K562 (cell line): ENCODE data around the gene ADPRM. TPM values are rescaled to one million over a fixed set of nuclear protein-coding genes. Genes with fewer than 3 reads are reported as not detected.

Source experiments
- ATAC-seq: fragments of 200-7000 bp; cut with Tn5 transposase; 3 replicates; pipeline ENCODE4 v1.9.1; 2020; ENCODE audit warnings: moderate library complexity
- BruUV-seq: library from RNA; stranded (reverse); fragments of 400-500 nt; replicated peaks from 2 replicates; lab custom pipeline; 2021; lab: Mats Ljungman, UMichigan
- CTCF ChIA-PET: fragments of 300-600 bp; formaldehyde crosslinking; extraction: SDS; loops from one replicate; lab custom pipeline; 2021; ENCODE audit warnings: low intra/inter-chr PET ratio; lab: Yijun Ruan, JAX
- POLR2A ChIA-PET: fragments of 300-600, 350-650 bp; sonication (Branson Sonifier 250); formaldehyde crosslinking; extraction: SDS; loops from one replicate; lab custom pipeline; 2021; ENCODE audit warnings: antibody characterized with exemption, inconsistent platforms; lab: Yijun Ruan, JAX
- DNase-seq, 4 experiments: peaks; one replicate each; pipeline versions ENCODE4 v3.0.0 to v3.0.0-alpha.2; 2011 to 2018; ENCODE audit warnings: low spot score in 3 of 4, mixed read lengths in 3 of 4; ENCODE audit errors: extremely low read depth in 1 of 4
- FAIRE-seq: peaks from 2 replicates; lab custom pipeline; 2011; peaks lifted over from hg19 to GRCh38; lab: Jason Lieb, UNC
- H2AFZ ChIP-seq: 2 replicates; pipeline ENCODE4 v1.6.0; 2011; ENCODE audit warnings: low read depth, low read length, control low read depth, inconsistent platforms
- H3K27ac ChIP-seq: fragments of 200-600 bp; 3 replicates; pipeline ENCODE4 v1.8.0; 2011; ENCODE audit warnings: low read depth, mild to moderate bottlenecking, control low read depth, inconsistent platforms, low read length, moderate library complexity, mixed read lengths; ENCODE audit errors: extremely low read depth
- H3K27me3 ChIP-seq, 2 experiments: fragments of 300-600 bp in 1 of 2; 2 replicates in 1 of 2; 3 replicates in 1 of 2; pipeline versions ENCODE4 v1.6.0 to v1.8.0; 2011; ENCODE audit warnings: inconsistent platforms in 2 of 2, low read length in 2 of 2, mild to moderate bottlenecking in 1 of 2, mixed read lengths in 1 of 2, moderate library complexity in 1 of 2; ENCODE audit not compliant: control insufficient read depth in 2 of 2, insufficient read depth in 2 of 2
- H3K36me3 ChIP-seq: fragments of 300-600 bp; 3 replicates; pipeline ENCODE4 v1.8.0; 2011; ENCODE audit warnings: mild to moderate bottlenecking, low read length, inconsistent platforms; ENCODE audit not compliant: control insufficient read depth, insufficient read depth
- H3K4me1 ChIP-seq, 2 experiments: fragments of 200-600 bp in 1 of 2; replicated peaks in 1 of 2; 2 replicates in 1 of 2; 3 replicates in 1 of 2; pipeline versions ENCODE4 v1.5.1 to v1.8.0; 2011; ENCODE audit warnings: inconsistent platforms in 2 of 2, low read length in 2 of 2, mild to moderate bottlenecking in 1 of 2, mixed read lengths in 1 of 2, moderate library complexity in 1 of 2; ENCODE audit not compliant: control insufficient read depth in 2 of 2, insufficient read depth in 2 of 2
- H3K4me2 ChIP-seq: 2 replicates; pipeline ENCODE4 v1.6.1; 2011; ENCODE audit warnings: low read length, control low read depth, inconsistent platforms, mixed read lengths; ENCODE audit not compliant: insufficient read depth
- H3K4me3 ChIP-seq: fragments of 200-600 bp; sonication (generic), shearing (Covaris generic); 2 replicates; pipeline ENCODE4 v1.5.1; 2016; ENCODE audit warnings: control low read depth, inconsistent platforms
- H3K79me2 ChIP-seq: fragments of 200-600 bp; 3 replicates; pipeline ENCODE4 v1.8.0; 2011; ENCODE audit warnings: low read length, inconsistent platforms; ENCODE audit not compliant: control insufficient read depth, insufficient read depth
- H3K9ac ChIP-seq, 2 experiments: 2 replicates each; pipeline versions ENCODE4 v1.6.0 to v1.6.1; 2011; ENCODE audit warnings: low read depth in 2 of 2, low read length in 2 of 2, control low read depth in 1 of 2, inconsistent platforms in 1 of 2, mild to moderate bottlenecking in 1 of 2, mixed read lengths in 1 of 2; ENCODE audit not compliant: insufficient read depth in 1 of 2
- H3K9me1 ChIP-seq: one replicate; pipeline ENCODE4 v1.6.0; 2011; ENCODE audit warnings: inconsistent platforms, mild to moderate bottlenecking, low read length, moderate library complexity; ENCODE audit not compliant: control insufficient read depth, insufficient read depth
- H3K9me3 ChIP-seq: replicated peaks from 2 replicates; pipeline ENCODE4 v1.5.1; 2011; ENCODE audit warnings: low read depth, low read length, inconsistent platforms; ENCODE audit not compliant: control insufficient read depth, insufficient read depth
- H4K20me1 ChIP-seq: replicated peaks from 2 replicates; pipeline ENCODE4 v1.6.1; 2011; ENCODE audit warnings: low read length, inconsistent platforms, mixed read lengths; ENCODE audit not compliant: control insufficient read depth, insufficient read depth
- PHB ChIP-seq: fragments of 250-450 bp; sonication (Bioruptor Pico); IDR thresholded peaks from 2 replicates; pipeline ENCODE4 v1.5.0; 2021
- SUPT5H ChIP-seq: fragments of 450-650 bp; IDR thresholded peaks from 2 replicates; pipeline ENCODE4 v1.6.1; 2016
- ZC3H8 ChIP-seq: fragments of 450-650 bp; IDR thresholded peaks from 2 replicates; pipeline ENCODE4 v1.6.1; 2017
- ZNF384 ChIP-seq: IDR thresholded peaks from 2 replicates; pipeline ENCODE4 v1.6.1; 2012; ENCODE audit warnings: low read depth, low read length, improper control_type of control experiment
- ZNF584 ChIP-seq: fragments of 200-800 bp; sonication (Bioruptor generic); IDR thresholded peaks from 2 replicates; pipeline ENCODE4 v1.6.1; 2016; ENCODE audit warnings: low read depth, mild to moderate bottlenecking, missing genetic modification characterization, missing compliant biosample characterization
- ZNF764 ChIP-seq: fragments of 250-450 bp; sonication (Bioruptor Pico); IDR thresholded peaks from 2 replicates; pipeline ENCODE4 v1.4.0; 2020; ENCODE audit warnings: low read depth, mild to moderate bottlenecking, moderate library complexity
- WGBS: fragments of 100-300 bp; shearing (Covaris generic); methylation state at CpG from one replicate; pipeline ENCODE4 v1.1.6; 2016; ENCODE audit warnings: low coverage, mixed read lengths; ENCODE audit not compliant: insufficient coverage; ENCODE audit errors: missing lambda C conversion rate; 5-methylcytosine and 5-hydroxymethylcytosine counted together
- in situ Hi-C: fragments of 300-500 bp; cut with MboI; formaldehyde crosslinking; loops from 4 replicates; pipeline ENCODE4 v1.15.0; 2018; ENCODE audit warnings: inconsistent platforms, mixed read lengths
- intact Hi-C: fragments of 100-400 bp; cut with micrococcal nuclease; formaldehyde crosslinking; loops from 2 replicates; pipeline ENCODE4 v1.14.2; 2022
- polyA plus RNA-seq, 8 experiments: library from polyadenylated mRNA; depleted of rRNA in 4 of 8; stranded (reverse) in 5 of 8; unstranded in 3 of 8; fragments of >200 nt; fragmentation: Nextera tagmentation in 2 of 8; fragmentation: Illumina TruSeq in 1 of 8; extraction: Ambion mirVana in 2 of 8; extraction: Trizol in 1 of 8; gene quantifications; 2 replicates each; pipeline versions ENCODE4 v1.2.1 to v1.2.3, GENCODE V29; 2011 to 2014; ENCODE audit warnings: inconsistent platforms in 1 of 8, missing spikeins in 1 of 8
- total RNA-seq, 7 experiments: library from RNA; depleted of rRNA in 6 of 7; stranded (reverse); fragments of >200 nt in 6 of 7; fragmentation: Illumina TruSeq in 2 of 7; extraction: Trizol in 2 of 7; gene quantifications; 2 replicates each; pipeline versions ENCODE4 v1.2.1 to v1.2.3, GENCODE V29; 2011 to 2021; ENCODE audit warnings: low replicate concordance in 1 of 7
- TF ChIP-seq, protein P1 (sequence below): fragments of 150-350 bp; IDR thresholded peaks from 2 replicates; pipeline ENCODE4 v1.6.1; 2014; ENCODE audit warnings: low read depth, mild to moderate bottlenecking, low read length, borderline replicate concordance
- TF ChIP-seq, protein P2 (sequence below): sonication (generic); formaldehyde crosslinking; IDR thresholded peaks from 2 replicates; pipeline ENCODE4 v1.8.0; 2023; ENCODE audit warnings: mild to moderate bottlenecking, missing genetic modification reagents
- TF ChIP-seq, protein P3 (sequence below): fragments of 250-450 bp; sonication (Bioruptor Pico); IDR thresholded peaks from 2 replicates; pipeline ENCODE4 v1.8.0; 2022; ENCODE audit warnings: inconsistent platforms

The ADPRM gene
- total and polyA plus RNA-seq, 9 of the 15 experiments (the other 6 are each of a cell fraction or from before 2014, with no cell fraction given), result 4.7 to 17.6 (median 6.2) TPM

DNA sequence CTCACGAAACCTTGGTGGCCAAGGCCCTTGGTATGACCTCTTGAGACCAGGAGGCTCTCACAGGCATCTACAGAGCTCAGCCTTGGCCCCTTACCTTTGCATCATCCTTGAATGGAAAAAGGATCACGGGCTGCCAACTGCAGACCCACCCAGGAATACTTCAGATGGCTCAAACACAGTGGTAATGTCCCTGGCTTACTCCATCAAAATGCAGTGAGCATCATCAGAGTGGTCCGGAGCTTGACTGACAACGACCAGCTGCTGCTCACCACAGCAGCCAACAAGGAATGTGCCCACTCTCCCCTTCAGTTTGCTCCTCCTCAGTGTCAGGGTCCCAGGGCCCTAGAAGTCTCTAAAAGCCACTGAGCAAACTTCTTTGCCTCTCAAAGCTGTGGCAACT lies 22.7 kb upstream of the ADPRM start:
- Histone ChIP-seq H3K36me3 (peaks cover 32% of the 10 kb centered on the region; the same call in 2 of the 3 replicates), H3K79me2 (no peaks in the 10 kb centered on the region), H4K20me1 (no peaks in the 10 kb centered on the region), H3K9ac (no peak overlapping the region)
- DNase-seq, result no peak
- POLR2A ChIA-PET, result interaction anchor here (0.6 kb wide), 1 partner anchor 951 kb away, joined by 4 read pairs; no protein-coding TSS in a partner anchor
- intact Hi-C loops, result no loop called here
- TF ChIP-seq SUPT5H (no peak), PHB (no peak), ZNF764 (CRISPR knock-in tag) (no peak), ZC3H8 (no peak), ZNF384 (no peak), ZNF584 (no peak)
- TF ChIP-seq, protein P1, sequence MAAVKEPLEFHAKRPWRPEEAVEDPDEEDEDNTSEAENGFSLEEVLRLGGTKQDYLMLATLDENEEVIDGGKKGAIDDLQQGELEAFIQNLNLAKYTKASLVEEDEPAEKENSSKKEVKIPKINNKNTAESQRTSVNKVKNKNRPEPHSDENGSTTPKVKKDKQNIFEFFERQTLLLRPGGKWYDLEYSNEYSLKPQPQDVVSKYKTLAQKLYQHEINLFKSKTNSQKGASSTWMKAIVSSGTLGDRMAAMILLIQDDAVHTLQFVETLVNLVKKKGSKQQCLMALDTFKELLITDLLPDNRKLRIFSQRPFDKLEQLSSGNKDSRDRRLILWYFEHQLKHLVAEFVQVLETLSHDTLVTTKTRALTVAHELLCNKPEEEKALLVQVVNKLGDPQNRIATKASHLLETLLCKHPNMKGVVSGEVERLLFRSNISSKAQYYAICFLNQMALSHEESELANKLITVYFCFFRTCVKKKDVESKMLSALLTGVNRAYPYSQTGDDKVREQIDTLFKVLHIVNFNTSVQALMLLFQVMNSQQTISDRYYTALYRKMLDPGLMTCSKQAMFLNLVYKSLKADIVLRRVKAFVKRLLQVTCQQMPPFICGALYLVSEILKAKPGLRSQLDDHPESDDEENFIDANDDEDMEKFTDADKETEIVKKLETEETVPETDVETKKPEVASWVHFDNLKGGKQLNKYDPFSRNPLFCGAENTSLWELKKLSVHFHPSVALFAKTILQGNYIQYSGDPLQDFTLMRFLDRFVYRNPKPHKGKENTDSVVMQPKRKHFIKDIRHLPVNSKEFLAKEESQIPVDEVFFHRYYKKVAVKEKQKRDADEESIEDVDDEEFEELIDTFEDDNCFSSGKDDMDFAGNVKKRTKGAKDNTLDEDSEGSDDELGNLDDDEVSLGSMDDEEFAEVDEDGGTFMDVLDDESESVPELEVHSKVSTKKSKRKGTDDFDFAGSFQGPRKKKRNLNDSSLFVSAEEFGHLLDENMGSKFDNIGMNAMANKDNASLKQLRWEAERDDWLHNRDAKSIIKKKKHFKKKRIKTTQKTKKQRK, result no peak
- TF ChIP-seq, protein P2, sequence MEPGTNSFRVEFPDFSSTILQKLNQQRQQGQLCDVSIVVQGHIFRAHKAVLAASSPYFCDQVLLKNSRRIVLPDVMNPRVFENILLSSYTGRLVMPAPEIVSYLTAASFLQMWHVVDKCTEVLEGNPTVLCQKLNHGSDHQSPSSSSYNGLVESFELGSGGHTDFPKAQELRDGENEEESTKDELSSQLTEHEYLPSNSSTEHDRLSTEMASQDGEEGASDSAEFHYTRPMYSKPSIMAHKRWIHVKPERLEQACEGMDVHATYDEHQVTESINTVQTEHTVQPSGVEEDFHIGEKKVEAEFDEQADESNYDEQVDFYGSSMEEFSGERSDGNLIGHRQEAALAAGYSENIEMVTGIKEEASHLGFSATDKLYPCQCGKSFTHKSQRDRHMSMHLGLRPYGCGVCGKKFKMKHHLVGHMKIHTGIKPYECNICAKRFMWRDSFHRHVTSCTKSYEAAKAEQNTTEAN (CRISPR knock-in tag), result no peak
- TF ChIP-seq, protein P3, sequence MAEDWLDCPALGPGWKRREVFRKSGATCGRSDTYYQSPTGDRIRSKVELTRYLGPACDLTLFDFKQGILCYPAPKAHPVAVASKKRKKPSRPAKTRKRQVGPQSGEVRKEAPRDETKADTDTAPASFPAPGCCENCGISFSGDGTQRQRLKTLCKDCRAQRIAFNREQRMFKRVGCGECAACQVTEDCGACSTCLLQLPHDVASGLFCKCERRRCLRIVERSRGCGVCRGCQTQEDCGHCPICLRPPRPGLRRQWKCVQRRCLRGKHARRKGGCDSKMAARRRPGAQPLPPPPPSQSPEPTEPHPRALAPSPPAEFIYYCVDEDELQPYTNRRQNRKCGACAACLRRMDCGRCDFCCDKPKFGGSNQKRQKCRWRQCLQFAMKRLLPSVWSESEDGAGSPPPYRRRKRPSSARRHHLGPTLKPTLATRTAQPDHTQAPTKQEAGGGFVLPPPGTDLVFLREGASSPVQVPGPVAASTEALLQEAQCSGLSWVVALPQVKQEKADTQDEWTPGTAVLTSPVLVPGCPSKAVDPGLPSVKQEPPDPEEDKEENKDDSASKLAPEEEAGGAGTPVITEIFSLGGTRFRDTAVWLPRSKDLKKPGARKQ (CRISPR knock-in tag), result no peak
- TF ChIP-seq, all 486 proteins: peak for 0
- H3K27ac ChIP-seq, result no peak overlapping the region
- in situ Hi-C loops, result no loop called here
- no peaks in the 10 kb centered on the region for H3K9me1 ChIP-seq
- no TSS peak for BruUV-seq
- no peak for FAIRE-seq
- H3K9me3 ChIP-seq, result no peaks in the 10 kb centered on the region
- H3K4me3 ChIP-seq, result no peak overlapping the region
- 93% methylated on average over 3 of the region's 4 CpGs for WGBS
- no peak overlapping the region for H2AFZ ChIP-seq
- no peak overlapping the region for H3K4me2 ChIP-seq
- no peaks in the 10 kb centered on the region for H3K27me3 ChIP-seq
- ATAC-seq, result no peak
- no peaks in the 10 kb centered on the region for H3K4me1 ChIP-seq
- CTCF ChIA-PET, result no interaction called here
